GM12801 (cell line): ENCODE results near the gene XYLT1.

Experiments
- CTCF ChIP-seq: IDR thresholded peaks from one replicate; pipeline ENCODE4 v1.5.1; 2011; ENCODE audit warnings: control low read depth; ENCODE audit not compliant: insufficient read length; ENCODE audit errors: extremely low read depth

Gene XYLT1

GRCh38 chr16:17499223-17499902, 28.6 kb upstream of the XYLT1 start:
- no peak for TF ChIP-seq CTCF

- no peak for TF ChIP-seq CTCF
Measured at GRCh38 chr16:17497648-17498047, 26.9 kb upstream of the XYLT1 start.

GRCh38 chr16:17496891-17497290, 26.1 kb upstream of the XYLT1 start:
- TF ChIP-seq CTCF, result no peak

- TF ChIP-seq CTCF, result no peak
Measured at GRCh38 chr16:17493012-17493411, 22.3 kb upstream of the XYLT1 start.

GRCh38 chr16:17491140-17491662, 20.4 kb upstream of the XYLT1 start:
- TF ChIP-seq CTCF, result no peak

GRCh38 chr16:17488506-17488905, 17.7 kb upstream of the XYLT1 start:
- TF ChIP-seq CTCF, result no peak

- TF ChIP-seq CTCF, result no peak
Measured at GRCh38 chr16:17483351-17483750, 12.6 kb upstream of the XYLT1 start.

GRCh38 chr16:17481736-17482135, 11.0 kb upstream of the XYLT1 start:
- no peak for TF ChIP-seq CTCF
